GM12873 (cell line): ENCODE results near the gene TMEM232.

Experiments
- TF ChIP-seq, protein P1 (sequence below): IDR thresholded peaks from 2 replicates; pipeline ENCODE4 v1.5.1; 2012; ENCODE audit warnings: low read depth, mild to moderate bottlenecking, moderate library complexity, low read length, control low read depth; ENCODE audit not compliant: insufficient read depth; ENCODE audit errors: missing control alignments

Gene TMEM232

DNA sequence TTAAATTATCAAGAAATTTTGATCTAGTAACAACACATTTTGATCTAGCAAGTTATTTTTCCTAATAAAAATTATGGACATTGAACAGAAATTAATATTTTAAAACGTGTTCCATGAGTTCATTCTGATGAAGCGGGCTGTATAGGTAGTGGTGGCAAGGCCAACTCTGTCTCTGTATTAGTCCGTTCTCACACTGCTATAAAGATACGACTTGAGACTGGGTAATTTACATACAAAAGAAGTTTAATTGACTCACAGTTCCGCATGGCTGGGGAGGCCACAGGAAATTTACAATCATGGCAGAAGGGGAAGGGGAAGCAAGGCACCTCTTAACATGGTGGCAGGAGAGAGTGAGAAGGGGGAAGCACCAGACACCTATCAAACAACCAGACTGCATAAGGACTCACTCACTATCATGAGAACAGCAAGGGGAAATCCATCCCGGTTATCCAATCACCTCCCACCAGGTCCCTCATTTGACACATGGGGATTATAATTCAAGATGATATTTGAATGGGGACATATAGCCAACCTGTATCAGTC lies 61.2 kb downstream of the TMEM232 start:
- TF ChIP-seq, protein P1, sequence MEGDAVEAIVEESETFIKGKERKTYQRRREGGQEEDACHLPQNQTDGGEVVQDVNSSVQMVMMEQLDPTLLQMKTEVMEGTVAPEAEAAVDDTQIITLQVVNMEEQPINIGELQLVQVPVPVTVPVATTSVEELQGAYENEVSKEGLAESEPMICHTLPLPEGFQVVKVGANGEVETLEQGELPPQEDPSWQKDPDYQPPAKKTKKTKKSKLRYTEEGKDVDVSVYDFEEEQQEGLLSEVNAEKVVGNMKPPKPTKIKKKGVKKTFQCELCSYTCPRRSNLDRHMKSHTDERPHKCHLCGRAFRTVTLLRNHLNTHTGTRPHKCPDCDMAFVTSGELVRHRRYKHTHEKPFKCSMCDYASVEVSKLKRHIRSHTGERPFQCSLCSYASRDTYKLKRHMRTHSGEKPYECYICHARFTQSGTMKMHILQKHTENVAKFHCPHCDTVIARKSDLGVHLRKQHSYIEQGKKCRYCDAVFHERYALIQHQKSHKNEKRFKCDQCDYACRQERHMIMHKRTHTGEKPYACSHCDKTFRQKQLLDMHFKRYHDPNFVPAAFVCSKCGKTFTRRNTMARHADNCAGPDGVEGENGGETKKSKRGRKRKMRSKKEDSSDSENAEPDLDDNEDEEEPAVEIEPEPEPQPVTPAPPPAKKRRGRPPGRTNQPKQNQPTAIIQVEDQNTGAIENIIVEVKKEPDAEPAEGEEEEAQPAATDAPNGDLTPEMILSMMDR, result no peak

DNA sequence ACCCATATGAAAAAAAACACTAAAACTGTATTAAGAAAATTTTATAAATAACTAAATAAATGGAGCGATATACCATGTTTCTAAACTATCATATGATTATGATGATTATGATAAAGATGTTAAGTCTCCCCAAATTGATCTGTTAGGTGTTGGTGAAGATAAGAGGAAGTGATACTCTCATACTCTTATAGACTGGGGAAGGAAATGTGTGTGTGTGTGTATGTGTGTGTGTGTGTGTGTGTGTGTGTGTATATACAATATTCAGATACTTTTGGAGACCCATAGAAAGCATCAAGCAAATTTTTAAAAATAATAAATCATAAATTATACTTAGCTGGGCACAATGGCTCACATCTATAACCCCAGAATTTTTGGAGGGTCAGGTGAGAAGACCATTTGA lies 62.9 kb downstream of the TMEM232 start:
- TF ChIP-seq, protein P1, result no peak

DNA sequence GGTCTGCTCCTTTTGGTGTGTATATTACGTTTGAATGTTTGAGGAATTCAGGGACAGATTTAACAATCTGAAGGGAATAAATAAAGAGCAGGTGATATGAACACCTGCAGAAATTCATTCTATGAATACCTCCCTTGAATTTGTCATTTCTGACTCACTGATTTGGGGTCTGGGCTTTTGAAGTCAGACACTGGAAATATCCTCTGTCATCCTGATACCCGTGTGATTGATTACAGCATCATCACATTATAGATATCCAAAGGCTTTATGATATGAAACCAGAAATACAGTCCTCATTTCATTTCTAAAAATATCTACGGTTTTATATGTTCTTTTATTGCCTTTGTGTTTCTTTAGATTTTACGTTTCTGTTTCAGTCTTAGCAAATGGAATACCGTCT lies 68.5 kb downstream of the TMEM232 start:
- TF ChIP-seq, protein P1, result no peak

GRCh38 chr5:110653231-110653970 lies 73.1 kb downstream of the TMEM232 start:
- TF ChIP-seq, protein P1, result no peak

GRCh38 chr5:110651507-110651906 lies 75.0 kb downstream of the TMEM232 start:
- TF ChIP-seq, protein P1, result no peak

- TF ChIP-seq, protein P1, result no peak
These were observed 82.1 kb downstream of the TMEM232 start for GRCh38 chr5:110644357-110644756.

DNA sequence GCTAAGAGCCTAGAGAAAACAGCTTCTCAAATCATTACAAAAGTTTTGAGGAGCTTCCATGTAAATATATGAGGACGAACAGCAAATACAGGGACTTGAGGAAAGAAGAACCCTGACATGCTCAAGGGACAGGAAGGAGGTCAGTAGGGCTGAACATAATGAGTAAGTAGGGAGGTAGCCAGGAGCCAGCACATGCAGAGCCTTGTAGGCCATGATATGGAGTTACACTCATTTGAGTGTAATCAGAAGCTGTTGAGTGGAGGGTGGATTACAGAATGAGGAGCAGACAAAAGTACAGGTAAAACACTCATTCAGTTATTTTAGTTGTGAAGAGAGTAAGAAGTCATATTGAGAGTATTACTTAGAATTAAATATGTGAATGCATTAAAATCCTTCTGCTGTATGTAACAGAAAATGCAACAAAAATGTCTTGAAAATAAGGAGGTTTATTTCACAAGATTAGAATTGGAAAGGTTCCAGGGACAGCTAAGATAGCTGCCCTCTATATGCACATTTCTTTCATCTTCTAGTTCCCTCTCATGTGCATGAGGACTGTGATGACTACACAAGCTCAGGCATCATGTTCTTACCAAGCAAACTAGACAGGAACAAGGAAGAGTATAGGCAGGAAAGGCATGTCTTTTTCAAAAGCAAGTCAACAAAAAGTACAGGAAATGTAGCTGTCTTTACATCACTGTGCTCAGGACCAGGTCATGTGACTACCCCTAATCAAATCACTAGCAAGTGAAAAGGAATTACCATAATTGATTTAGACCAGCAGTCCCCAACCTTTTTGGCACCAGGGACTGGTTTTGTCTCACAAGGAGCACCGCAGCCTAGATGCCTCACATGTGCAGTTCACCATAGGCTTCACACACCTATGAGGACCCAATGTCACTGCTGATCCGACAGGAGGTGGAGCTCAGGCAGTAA lies 87.2 kb downstream of the TMEM232 start:
- TF ChIP-seq, protein P1, result no peak
